H9 (cell line): ENCODE data around the gene NDUFS6. TPM values are rescaled to one million over a fixed set of nuclear protein-coding genes. Genes with fewer than 3 reads are reported as not detected.

Experiments used
- DNase-seq: peaks from one replicate; pipeline ENCODE4 v3.0.0-alpha.2; 2017
- H2AFZ ChIP-seq: one replicate; pipeline ENCODE4 v1.6.1; 2013; ENCODE audit warnings: mild to moderate bottlenecking, low read length, control low read depth, moderate library complexity
- H2AK5ac ChIP-seq: 2 replicates; pipeline ENCODE4 v1.6.1; 2013; ENCODE audit warnings: low read length, control low read depth, mixed read lengths; ENCODE audit not compliant: insufficient read length
- H2BK120ac ChIP-seq: one replicate; pipeline ENCODE4 v1.6.1; 2013; ENCODE audit warnings: low read depth, mild to moderate bottlenecking, low read length, control low read depth, inconsistent platforms; ENCODE audit not compliant: poor library complexity, severe bottlenecking
- H2BK12ac ChIP-seq: 2 replicates; pipeline ENCODE4 v1.6.1; 2013; ENCODE audit warnings: low read length, control low read depth, mixed read lengths, low read depth; ENCODE audit not compliant: insufficient read length
- H2BK15ac ChIP-seq: 2 replicates; pipeline ENCODE4 v1.6.1; 2013; ENCODE audit warnings: low read depth, low read length, control low read depth
- H2BK20ac ChIP-seq: one replicate; pipeline ENCODE4 v1.6.1; 2013; ENCODE audit warnings: low read depth, mild to moderate bottlenecking, low read length, control low read depth, inconsistent platforms; ENCODE audit not compliant: poor library complexity, severe bottlenecking
- H2BK5ac ChIP-seq: 2 replicates; pipeline ENCODE4 v1.6.1; 2013; ENCODE audit warnings: low read length, control low read depth, mixed read lengths; ENCODE audit not compliant: insufficient read length
- H3K14ac ChIP-seq: 2 replicates; pipeline ENCODE4 v1.6.1; 2013; ENCODE audit warnings: low read length, control low read depth; ENCODE audit not compliant: insufficient read depth
- H3K18ac ChIP-seq: 2 replicates; pipeline ENCODE4 v1.6.1; 2013; ENCODE audit warnings: low read depth, mild to moderate bottlenecking, mixed read lengths, low read length, control low read depth; ENCODE audit not compliant: insufficient read length
- H3K23ac ChIP-seq: 2 replicates; pipeline ENCODE4 v1.6.1; 2013; ENCODE audit warnings: low read length, control low read depth, mixed read lengths, low read depth; ENCODE audit not compliant: insufficient read length
- H3K23me2 ChIP-seq: 2 replicates; pipeline ENCODE4 v1.6.1; 2013; ENCODE audit warnings: low read depth, mild to moderate bottlenecking, mixed read lengths, low read length, control low read depth; ENCODE audit not compliant: insufficient read length, poor library complexity, severe bottlenecking
- H3K27ac ChIP-seq: 2 replicates; pipeline ENCODE4 v1.5.1; 2013; ENCODE audit warnings: low read length, control low read depth, mixed read lengths, low read depth; ENCODE audit not compliant: insufficient read length
- H3K27me3 ChIP-seq: 2 replicates; pipeline ENCODE4 v1.6.1; 2013; ENCODE audit warnings: low read length, control low read depth, inconsistent platforms; ENCODE audit not compliant: insufficient read depth
- H3K4ac ChIP-seq: 2 replicates; pipeline ENCODE4 v1.6.1; 2013; ENCODE audit warnings: low read depth, mild to moderate bottlenecking, control low read depth, inconsistent platforms, low read length, moderate library complexity
- H3K4me1 ChIP-seq: 2 replicates; pipeline ENCODE4 v1.6.1; 2013; ENCODE audit warnings: low read length, control low read depth, inconsistent platforms; ENCODE audit not compliant: insufficient read depth
- H3K4me2 ChIP-seq: 2 replicates; pipeline ENCODE4 v1.6.1; 2013; ENCODE audit warnings: low read length, control low read depth, mixed read lengths; ENCODE audit not compliant: insufficient read length, insufficient read depth
- H3K56ac ChIP-seq: 2 replicates; pipeline ENCODE4 v1.6.1; 2013; ENCODE audit warnings: low read depth, mild to moderate bottlenecking, mixed read lengths, low read length, control low read depth; ENCODE audit not compliant: insufficient read length
- H3K79me1 ChIP-seq: 2 replicates; pipeline ENCODE4 v1.6.1; 2013; ENCODE audit warnings: low read depth, mild to moderate bottlenecking, moderate library complexity, low read length, control low read depth, inconsistent platforms; ENCODE audit not compliant: insufficient read depth, poor library complexity, severe bottlenecking
- H3K79me2 ChIP-seq: 2 replicates; pipeline ENCODE4 v1.6.1; 2013; ENCODE audit warnings: low read length, control low read depth, inconsistent platforms; ENCODE audit not compliant: insufficient read depth
- H3K9ac ChIP-seq: 2 replicates; pipeline ENCODE4 v1.6.1; 2013; ENCODE audit warnings: low read length, control low read depth, mixed read lengths; ENCODE audit not compliant: insufficient read length; ENCODE audit errors: extremely low read depth
- H3K9me3 ChIP-seq: one replicate; pipeline ENCODE4 v1.6.1; 2013; ENCODE audit warnings: low read depth, low read length, inconsistent platforms; ENCODE audit not compliant: control insufficient read depth
- H3T11ph ChIP-seq: one replicate; pipeline ENCODE4 v1.6.1; 2013; ENCODE audit warnings: mild to moderate bottlenecking, low read length, control low read depth, inconsistent platforms
- H4K20me1 ChIP-seq: one replicate; pipeline ENCODE4 v1.6.1; 2013; ENCODE audit not compliant: control insufficient read depth, insufficient read length, insufficient read depth
- H4K5ac ChIP-seq: 2 replicates; pipeline ENCODE4 v1.6.1; 2013; ENCODE audit warnings: low read depth, mild to moderate bottlenecking, mixed read lengths, low read length, control low read depth; ENCODE audit not compliant: insufficient read length
- H4K8ac ChIP-seq: replicated peaks from 2 replicates; pipeline ENCODE4 v1.6.1; 2013; ENCODE audit warnings: low read length, control low read depth, mixed read lengths, low read depth; ENCODE audit not compliant: insufficient read length
- H4K91ac ChIP-seq: 2 replicates; pipeline ENCODE4 v1.6.1; 2013; ENCODE audit warnings: low read depth, mild to moderate bottlenecking, moderate library complexity, mixed read lengths, low read length, control low read depth; ENCODE audit not compliant: insufficient read length
- H3K27ac Mint-ChIP-seq, 3 experiments: 2 replicates in 2 of 3; 3 replicates in 1 of 3; pipeline ENCODE4 v1.8.0; 2020 to 2021; ENCODE audit warnings: mixed read lengths in 3 of 3, mild to moderate bottlenecking in 1 of 3, moderate library complexity in 1 of 3
- H3K27me3 Mint-ChIP-seq: 2 replicates; pipeline ENCODE4 v1.8.0; 2021; ENCODE audit warnings: low read depth, mild to moderate bottlenecking, moderate library complexity, mixed read lengths
- H3K36me3 Mint-ChIP-seq, 3 experiments: 2 replicates in 2 of 3; 3 replicates in 1 of 3; pipeline ENCODE4 v1.8.0; 2020 to 2021; ENCODE audit warnings: low read depth in 3 of 3, mixed read lengths in 3 of 3; ENCODE audit not compliant: insufficient read depth in 1 of 3
- H3K4me1 Mint-ChIP-seq, 2 experiments: 2 replicates each; pipeline ENCODE4 v1.8.0; 2020; ENCODE audit warnings: mixed read lengths in 2 of 2
- H3K4me3 Mint-ChIP-seq, 2 experiments: 2 replicates in 1 of 2; 3 replicates in 1 of 2; pipeline ENCODE4 v1.8.0; 2020 to 2021; ENCODE audit warnings: mild to moderate bottlenecking in 2 of 2, mixed read lengths in 2 of 2, moderate library complexity in 1 of 2
- H3K9me3 Mint-ChIP-seq, 2 experiments: 2 replicates in 1 of 2; 3 replicates in 1 of 2; pipeline ENCODE4 v1.8.0; 2020; ENCODE audit warnings: mild to moderate bottlenecking in 2 of 2, mixed read lengths in 2 of 2, moderate library complexity in 1 of 2
- WGBS: extraction: QIAGEN DNeasy Blood & Tissue Kit; methylation state at CpG from one replicate; pipeline ENCODE4 v1.1.7; 2013; ENCODE audit warnings: missing lambda C conversion rate, low lambda C conversion rate, mixed read lengths; ENCODE audit not compliant: insufficient read length; ENCODE audit errors: extremely low coverage; 5-methylcytosine and 5-hydroxymethylcytosine counted together
- total RNA-seq: library from RNA; stranded (reverse); gene quantifications from 2 replicates; pipeline ENCODE4 v1.2.1, GENCODE V29; 2021
- TF ChIP-seq, protein P1 (sequence below): fragments of 200-600 bp; sonication (generic); conservative IDR thresholded peaks from 3 replicates; pipeline ENCODE4 v1.8.0; 2021; ENCODE audit warnings: antibody characterized with exemption, mild to moderate bottlenecking

The NDUFS6 gene
- total RNA-seq, 1 experiment from 2014 or later, result 62.5 TPM

DNA sequence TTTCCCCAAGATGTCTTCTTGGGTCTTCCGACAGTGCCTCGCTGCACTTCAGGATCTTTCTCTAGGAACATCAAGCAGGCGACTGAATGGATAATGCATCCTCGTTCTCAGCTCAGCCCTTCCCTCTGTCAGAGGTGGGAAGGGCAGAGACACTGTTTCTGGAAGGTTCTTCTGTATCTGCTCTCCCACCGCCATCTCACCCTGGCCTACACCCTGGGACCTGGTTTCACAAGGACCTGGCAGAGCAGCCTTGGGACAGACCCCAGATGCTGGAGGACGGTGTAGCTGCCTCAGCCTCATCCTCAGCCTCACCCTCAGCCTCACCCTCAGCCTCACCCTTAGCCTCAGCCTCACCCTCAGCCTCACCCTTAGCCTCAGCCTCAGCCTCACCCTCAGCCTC is 20.1 kb upstream of the NDUFS6 start:
- no peak overlapping the region for H2BK20ac ChIP-seq
- H3K23me2 ChIP-seq, result no peaks in the 10 kb centered on the region
- H3K23ac ChIP-seq, result no peak overlapping the region
- no peak overlapping the region for H3K9ac ChIP-seq
- H4K5ac ChIP-seq, result no peak overlapping the region
- no peak overlapping the region for H3K18ac ChIP-seq
- H2BK120ac ChIP-seq, result no peak overlapping the region
- no peak overlapping the region for H2AK5ac ChIP-seq
- H3K4me3 Mint-ChIP-seq, result no peak overlapping the region
- H3K4me1 ChIP-seq, result no peaks in the 10 kb centered on the region
- no peak overlapping the region; the same call in 1 of the 2 replicates for H3K14ac ChIP-seq
- no peaks in the 10 kb centered on the region for H3K79me2 ChIP-seq
- WGBS, result no CpG with 5 or more reads among the region's 6 CpGs
- H3K56ac ChIP-seq, result no peak overlapping the region
- H3K4me2 ChIP-seq, result no peak overlapping the region
- H2BK5ac ChIP-seq, result no peak overlapping the region
- no peaks in the 10 kb centered on the region for H3K9me3 ChIP-seq
- no peak overlapping the region for H3T11ph ChIP-seq
- no peak overlapping the region; the same call in 1 of the 2 replicates for H3K4ac ChIP-seq
- H2BK15ac ChIP-seq, result no peak overlapping the region
- H3K27me3 Mint-ChIP-seq, result peaks cover 2% of the 10 kb centered on the region; the same call in 1 of the 2 replicates
- no peak overlapping the region for H2BK12ac ChIP-seq
- H3K9me3 Mint-ChIP-seq, result peaks cover under 1% of the 10 kb centered on the region in 2 experiments; a peak in 4 of 5 replicates
- H3K36me3 Mint-ChIP-seq, result no peaks in the 10 kb centered on the region
- no peak overlapping the region for H3K27ac Mint-ChIP-seq
- H2AFZ ChIP-seq, result no peak overlapping the region
- no peaks in the 10 kb centered on the region for H3K4me1 Mint-ChIP-seq
- H4K8ac ChIP-seq, result no peak overlapping the region
- no peak overlapping the region for H4K91ac ChIP-seq
- DNase-seq, result no peak
- TF ChIP-seq, protein P1, sequence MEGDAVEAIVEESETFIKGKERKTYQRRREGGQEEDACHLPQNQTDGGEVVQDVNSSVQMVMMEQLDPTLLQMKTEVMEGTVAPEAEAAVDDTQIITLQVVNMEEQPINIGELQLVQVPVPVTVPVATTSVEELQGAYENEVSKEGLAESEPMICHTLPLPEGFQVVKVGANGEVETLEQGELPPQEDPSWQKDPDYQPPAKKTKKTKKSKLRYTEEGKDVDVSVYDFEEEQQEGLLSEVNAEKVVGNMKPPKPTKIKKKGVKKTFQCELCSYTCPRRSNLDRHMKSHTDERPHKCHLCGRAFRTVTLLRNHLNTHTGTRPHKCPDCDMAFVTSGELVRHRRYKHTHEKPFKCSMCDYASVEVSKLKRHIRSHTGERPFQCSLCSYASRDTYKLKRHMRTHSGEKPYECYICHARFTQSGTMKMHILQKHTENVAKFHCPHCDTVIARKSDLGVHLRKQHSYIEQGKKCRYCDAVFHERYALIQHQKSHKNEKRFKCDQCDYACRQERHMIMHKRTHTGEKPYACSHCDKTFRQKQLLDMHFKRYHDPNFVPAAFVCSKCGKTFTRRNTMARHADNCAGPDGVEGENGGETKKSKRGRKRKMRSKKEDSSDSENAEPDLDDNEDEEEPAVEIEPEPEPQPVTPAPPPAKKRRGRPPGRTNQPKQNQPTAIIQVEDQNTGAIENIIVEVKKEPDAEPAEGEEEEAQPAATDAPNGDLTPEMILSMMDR, result no peak
- H3K79me1 ChIP-seq, result no peaks in the 10 kb centered on the region
- H3K27ac ChIP-seq, result no peak overlapping the region
- no peaks in the 10 kb centered on the region for H3K27me3 ChIP-seq
- no peaks in the 10 kb centered on the region for H4K20me1 ChIP-seq
